Measurements from ENCODE around the gene TRMT10B.

GRCh38 chr9:37776328-37776727, 22.7 kb downstream of the TRMT10B start:
- no peak for TF ChIP-seq CTCF (IDR thresholded peaks at IDR 0.05; ENCODE audit: insufficient read depth, low read depth, low read length)
- TF ChIP-seq EZH2 (IDR thresholded peaks at IDR 0.05; ENCODE audit: insufficient read depth, low read length) = no peak
